Activated T-helper 1 cell treated with anti-CD3 and anti-CD28 coated beads, Interleukin-2, amount 50 U/mL, for 16 hours (primary cell): ENCODE results near the gene CXCL9.
"Not testable (repeated sequence)": the region's sequence is repeated elsewhere in the genome, so short reads cannot be mapped to it uniquely, and the experiment has no call there.

Experiments used
- DNase-seq, 2 donors: peaks; one replicate each; pipeline ENCODE4 v3.0.0-alpha.2; 2020; ENCODE audit warnings: low read depth in 1 of 2, low spot score in 1 of 2

Gene CXCL9

GRCh38 chr4:76007089-76007862 lies at the start of gene CXCL9:
Gene CXCL9, minus strand, starts transcription at chr4:76007509. Its CDS starts 60 bp downstream, at chr4:76007449.
- DNase-seq = no peak

- no peak for DNase-seq
These were observed 48.1 kb upstream of the CXCL9 start for GRCh38 chr4:76055421-76055820.

- DNase-seq = no peak
These were observed 47.7 kb upstream of the CXCL9 start for GRCh38 chr4:76055016-76055415.

- no peak for DNase-seq
These were observed 46.4 kb upstream of the CXCL9 start for GRCh38 chr4:76053730-76054129.

GRCh38 chr4:76050560-76051050 lies 43.3 kb upstream of the CXCL9 start:
- DNase-seq = not testable (repeated sequence)

GRCh38 chr4:76049860-76050416 lies 42.6 kb upstream of the CXCL9 start:
- DNase-seq = not testable (repeated sequence)

GRCh38 chr4:76044686-76045085 lies 37.4 kb upstream of the CXCL9 start:
- DNase-seq = not testable (repeated sequence)

- DNase-seq = not testable (repeated sequence)
These were observed 36.0 kb upstream of the CXCL9 start for GRCh38 chr4:76043306-76043705.

- not testable (repeated sequence) for DNase-seq
These were observed 35.1 kb upstream of the CXCL9 start for GRCh38 chr4:76042241-76042998.

GRCh38 chr4:76036855-76037254 lies 29.5 kb upstream of the CXCL9 start:
- DNase-seq = no peak

- no peak for DNase-seq
These were observed 28.6 kb upstream of the CXCL9 start, which contains the start of gene CXCL11 for GRCh38 chr4:76035799-76036380. Gene CXCL11, minus strand, starts transcription at chr4:76036070. Its CDS starts 83 bp downstream, at chr4:76035987.

- no peak for DNase-seq
These were observed 27.8 kb upstream of the CXCL9 start for GRCh38 chr4:76035141-76035540.

GRCh38 chr4:76029300-76029699 lies 22.0 kb upstream of the CXCL9 start:
- DNase-seq = no peak

- no peak for DNase-seq
These were observed 21.0 kb upstream of the CXCL9 start for GRCh38 chr4:76028350-76028765.

GRCh38 chr4:76024065-76024464 lies 16.8 kb upstream of the CXCL9 start:
- DNase-seq = no peak

- no peak for DNase-seq
These were observed 16.1 kb upstream of the CXCL9 start, which contains the start of gene CXCL10 for GRCh38 chr4:76023389-76023788. Gene CXCL10, minus strand, starts transcription at chr4:76023497. Its CDS starts 66 bp downstream, at chr4:76023431.

- no peak for DNase-seq
These were observed 15.4 kb upstream of the CXCL9 start for GRCh38 chr4:76022677-76023076.

GRCh38 chr4:76022031-76022430 lies 14.7 kb upstream of the CXCL9 start:
- DNase-seq = no peak

- DNase-seq = no peak
These were observed 9.9 kb upstream of the CXCL9 start for GRCh38 chr4:76017056-76017686.

- DNase-seq = no peak
These were observed 9.1 kb upstream of the CXCL9 start for GRCh38 chr4:76016393-76016792.

GRCh38 chr4:76013540-76013939 lies 6.2 kb upstream of the CXCL9 start:
- DNase-seq = no peak
